ENCODE data around the gene RPS18.

The RPS18 gene

GRCh38 chr6:33292996-33293682 is 21.3 kb downstream of the RPS18 start:
- TF ChIP-seq CTCF (IDR thresholded peaks at IDR 0.05; ENCODE audit: low read depth, low read length) = no peak
- no peak overlapping the region for H3K4me3 ChIP-seq (replicated peaks in 1 of 2; ENCODE audit: low read depth in 2 of 2, low read length in 2 of 2)
- DNase-seq (ENCODE audit: low read depth in 2 of 2) = no peak

- DNase-seq (ENCODE audit: low read depth in 2 of 2) = no peak
- H3K4me3 ChIP-seq (replicated peaks in 1 of 2; ENCODE audit: low read depth in 2 of 2, low read length in 2 of 2) = no peak overlapping the region
- no peak for TF ChIP-seq CTCF (IDR thresholded peaks at IDR 0.05; ENCODE audit: low read depth, low read length)
Measured at GRCh38 chr6:33294086-33294823, 22.4 kb downstream of the RPS18 start.

DNA sequence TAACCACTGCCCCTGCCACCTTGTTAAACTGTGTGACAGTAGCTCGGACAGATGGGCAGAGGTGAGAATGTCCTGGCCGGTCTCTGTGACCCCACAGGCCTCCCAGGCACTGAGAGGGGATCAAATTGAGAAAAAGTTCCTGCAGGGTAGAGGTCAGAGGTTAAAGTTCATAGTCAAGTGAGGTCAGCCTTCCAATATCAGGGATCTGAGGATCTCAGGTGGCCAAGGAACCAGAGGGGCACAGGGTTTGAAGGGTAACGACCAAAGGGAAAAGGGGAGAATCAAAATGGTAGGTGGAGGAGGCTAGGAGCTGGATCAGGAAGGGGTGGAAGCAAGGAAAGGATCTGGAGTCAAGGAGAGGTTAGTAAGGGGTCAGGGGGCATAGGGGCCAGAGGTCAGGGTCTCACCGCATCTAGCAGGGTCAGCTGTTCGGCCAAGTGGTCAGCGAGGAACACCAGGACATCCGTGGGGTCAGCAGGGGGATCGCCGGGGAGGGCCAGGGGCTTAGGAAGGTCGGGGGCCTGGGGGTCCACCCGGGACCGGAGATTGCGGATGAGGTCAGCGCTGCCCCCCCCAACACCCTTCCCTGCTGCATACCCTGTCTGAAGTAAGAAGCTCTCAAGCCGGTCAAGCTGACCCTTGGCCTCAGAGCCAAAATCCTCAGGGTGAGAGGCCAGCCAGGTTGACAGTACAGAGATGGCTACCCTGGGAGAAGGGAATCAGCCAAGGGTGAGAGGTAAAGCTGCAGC is 23.9 kb downstream of the RPS18 start:
- no peak for TF ChIP-seq CTCF (IDR thresholded peaks at IDR 0.05; ENCODE audit: low read depth, low read length)

GRCh38 chr6:33296797-33297405 is 25.0 kb downstream of the RPS18 start:
- no peak for DNase-seq (ENCODE audit: low read depth in 2 of 2)
- TF ChIP-seq CTCF (IDR thresholded peaks at IDR 0.05; ENCODE audit: low read depth, low read length) = no peak
- H3K4me3 ChIP-seq (replicated peaks in 1 of 2; ENCODE audit: low read depth in 2 of 2, low read length in 2 of 2) = peak overlapping the region; percentile 49 to 63

More for the DNA sequence above, 23.9 kb downstream of the RPS18 start:
- H3K4me3 ChIP-seq (replicated peaks in 1 of 2; ENCODE audit: low read depth in 2 of 2, low read length in 2 of 2) = no peak overlapping the region
- no peak for DNase-seq (ENCODE audit: low read depth in 2 of 2)

GRCh38 chr6:33297406-33297955 is 25.6 kb downstream of the RPS18 start:
- H3K4me3 ChIP-seq (replicated peaks in 1 of 2; ENCODE audit: low read depth in 2 of 2, low read length in 2 of 2) = peak overlapping the region; percentile 49 to 63
- no peak for DNase-seq (ENCODE audit: low read depth in 2 of 2)
- TF ChIP-seq CTCF (IDR thresholded peaks at IDR 0.05; ENCODE audit: low read depth, low read length) = no peak

All from cardiac fibroblast (primary cell).